NCI-H524 (cell line): ENCODE results near the gene PCDH1.

Source experiments
- DNase-seq, 2 experiments: peaks; one replicate each; lab custom pipeline; 2025; lab: John Stamatoyannopoulos, UW

Gene PCDH1

DNA sequence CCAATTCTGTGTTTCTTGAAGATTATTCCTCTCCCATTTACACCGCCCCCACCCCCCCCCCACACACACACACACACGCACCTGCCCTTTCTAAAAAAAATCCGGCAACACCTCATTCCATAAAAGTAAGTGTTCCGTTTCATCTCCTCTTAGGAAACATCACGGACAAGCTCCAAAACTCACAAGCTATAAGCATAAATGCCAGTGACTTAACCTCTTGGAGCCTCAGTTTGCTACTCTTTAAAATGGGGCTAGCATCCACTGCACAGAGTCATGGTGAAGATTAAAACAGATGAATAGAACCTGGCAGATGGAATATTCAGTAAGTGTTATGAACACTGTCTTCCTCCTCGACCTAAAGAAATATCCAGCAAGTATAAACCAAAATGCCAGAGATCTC is 70.5 kb downstream of the PCDH1 start:
- no peak for DNase-seq

DNA sequence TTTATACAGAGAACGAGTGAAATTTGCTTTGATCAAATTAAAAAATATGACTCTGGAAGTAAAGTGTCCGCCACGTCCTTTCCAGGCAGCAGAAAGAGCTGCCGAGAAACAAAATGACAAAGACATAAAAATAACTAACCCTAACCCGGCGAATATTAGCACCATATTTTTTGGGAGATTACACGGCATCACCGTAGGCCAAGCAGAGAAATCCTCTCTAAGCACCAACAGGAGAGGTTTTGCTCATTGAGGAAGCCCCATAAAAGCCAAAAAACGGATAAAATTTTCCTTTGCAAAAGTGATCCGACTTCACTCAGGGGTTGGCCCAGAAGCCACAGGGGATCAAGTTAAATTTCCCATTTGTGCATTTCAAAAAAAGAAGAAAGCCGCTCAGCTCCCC is 70.9 kb downstream of the PCDH1 start:
- no peak for DNase-seq

DNA sequence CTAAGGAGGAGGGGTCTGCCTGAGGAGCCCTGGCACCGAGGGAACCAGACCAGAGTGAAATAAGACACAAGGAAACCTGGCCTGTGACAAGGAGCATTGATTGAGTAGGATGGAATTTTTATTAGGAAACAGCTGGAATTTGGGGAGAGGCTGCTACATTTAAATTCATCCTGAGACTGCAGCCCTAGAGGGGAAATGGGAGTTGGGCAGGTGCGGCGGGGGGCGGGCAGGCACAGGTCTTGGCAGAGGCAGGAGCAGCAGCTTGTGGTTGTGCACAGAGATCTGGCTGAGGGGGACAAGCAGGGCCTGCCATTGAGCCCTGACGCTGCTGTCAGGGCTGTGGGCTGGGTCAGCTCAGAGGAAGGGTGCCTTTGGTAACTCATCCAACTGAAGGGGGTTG is 71.6 kb downstream of the PCDH1 start:
- no peak for DNase-seq

DNA sequence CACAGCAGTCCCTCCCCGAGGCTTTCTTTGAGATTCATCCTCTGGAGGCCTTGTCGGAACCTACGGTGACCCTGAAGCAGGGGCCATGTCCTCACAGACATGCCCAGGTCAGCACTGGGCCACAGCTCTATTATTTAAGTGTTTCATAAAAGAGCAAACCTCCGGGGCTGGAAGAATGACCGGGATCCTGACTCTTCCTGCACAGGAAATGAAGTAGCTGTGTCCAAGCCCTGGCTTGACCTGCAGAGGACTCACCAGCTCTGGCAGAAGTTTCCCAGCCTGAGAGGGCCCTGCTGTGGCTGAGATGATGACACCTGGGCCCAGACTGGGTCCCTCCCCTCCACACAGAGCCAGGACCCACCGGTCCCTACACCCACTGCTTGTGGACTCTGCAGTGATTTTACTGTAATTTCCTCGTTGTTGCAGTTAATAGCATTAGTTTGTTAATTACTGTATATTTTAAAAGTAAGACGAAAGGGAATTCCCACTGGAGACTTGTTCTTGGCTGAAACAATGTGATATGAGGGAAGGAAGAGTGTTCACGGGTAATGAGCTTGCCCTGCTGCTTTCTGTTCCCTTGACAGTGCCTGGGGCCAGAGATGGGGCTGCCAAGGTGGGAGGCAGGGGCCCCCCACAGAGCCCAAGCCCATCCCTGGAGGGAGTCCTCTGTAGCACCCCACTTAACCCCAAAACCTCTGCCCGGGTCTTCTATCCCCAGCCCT is 72.2 kb downstream of the PCDH1 start:
- DNase-seq = no peak

DNA sequence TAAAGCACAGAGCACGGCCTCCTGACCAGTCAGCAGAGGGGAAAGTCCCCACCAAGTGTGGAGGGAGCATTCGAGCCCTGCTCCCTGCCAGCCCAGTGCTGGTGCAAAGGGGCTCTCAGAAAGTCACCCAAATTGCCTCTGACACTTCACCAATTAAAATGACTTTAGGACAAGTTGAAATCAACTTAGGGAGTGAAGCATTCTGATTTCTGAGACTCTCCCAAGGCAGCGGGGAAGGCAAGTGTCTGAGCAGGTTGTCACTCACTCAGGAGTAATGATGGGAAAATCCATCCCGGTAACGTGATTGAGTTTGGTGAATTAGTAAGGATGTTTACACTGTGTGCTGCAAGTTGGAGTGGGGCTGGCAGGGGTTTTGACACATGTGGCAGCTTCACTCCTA is 73.7 kb downstream of the PCDH1 start:
- no peak for DNase-seq
